NCI-H1417 (cell line): Measurements from ENCODE around the gene NMT1.
A peak's percentile ranks its signal among the peaks of the same experiment; 100 is the strongest.
"Not testable (repeated sequence)": the region's sequence is repeated elsewhere in the genome, so short reads cannot be mapped to it uniquely, and the experiment has no call there.

Source experiments
- DNase-seq, 3 experiments: peaks; one replicate each; lab custom pipeline; 2025; lab: John Stamatoyannopoulos, UW

Gene NMT1

DNA sequence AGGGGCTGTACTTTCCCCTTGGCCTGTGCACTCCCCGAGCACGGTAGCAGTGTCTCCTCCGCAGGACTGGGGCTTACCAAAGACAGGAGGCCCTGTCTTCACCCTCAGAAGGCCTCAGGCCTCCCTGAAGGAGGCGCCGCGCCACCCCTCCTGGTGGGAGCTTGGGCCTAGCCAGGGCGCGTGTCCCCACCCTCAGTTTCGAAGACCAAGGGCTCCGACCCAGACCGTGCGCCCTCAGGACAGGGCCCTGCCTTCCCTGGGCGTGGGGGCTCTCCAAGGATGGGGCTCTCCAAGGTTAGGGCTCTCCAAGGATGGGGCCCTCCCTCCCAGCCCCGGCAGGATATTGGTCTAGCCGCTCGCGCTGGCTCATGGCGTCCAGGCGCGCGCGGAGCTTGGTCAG is 59.4 kb downstream of the NMT1 start:
- no peak for DNase-seq

- no peak for DNase-seq
Measured at GRCh38 chr17:45121055-45121454, 59.9 kb downstream of the NMT1 start.

GRCh38 chr17:45123076-45123770 is 62.1 kb downstream of the NMT1 start:
- DNase-seq: no peak

GRCh38 chr17:45123930-45124796 is 63.0 kb downstream of the NMT1 start:
- no peak for DNase-seq

GRCh38 chr17:45124797-45125122 is 63.6 kb downstream of the NMT1 start:
- DNase-seq: not testable (repeated sequence)

DNA sequence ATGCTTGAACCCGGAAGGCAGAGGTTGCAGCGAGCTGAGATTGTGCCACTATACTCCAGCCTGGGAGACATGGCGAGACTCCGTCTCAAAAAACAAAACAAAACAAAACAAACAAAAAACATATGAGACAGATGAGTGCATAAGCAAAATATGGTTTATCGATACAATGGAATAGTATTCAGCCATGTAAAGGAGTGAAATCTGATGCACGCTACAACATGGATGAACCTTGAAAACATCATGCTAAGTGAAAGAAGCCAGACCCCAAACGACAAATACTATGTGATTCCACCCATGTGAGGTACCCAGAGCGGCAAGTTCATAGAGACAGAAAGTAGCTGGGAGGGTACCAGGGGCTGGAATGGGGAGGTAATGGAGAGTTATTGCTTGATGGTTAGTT is 64.4 kb downstream of the NMT1 start:
- DNase-seq: no peak

DNA sequence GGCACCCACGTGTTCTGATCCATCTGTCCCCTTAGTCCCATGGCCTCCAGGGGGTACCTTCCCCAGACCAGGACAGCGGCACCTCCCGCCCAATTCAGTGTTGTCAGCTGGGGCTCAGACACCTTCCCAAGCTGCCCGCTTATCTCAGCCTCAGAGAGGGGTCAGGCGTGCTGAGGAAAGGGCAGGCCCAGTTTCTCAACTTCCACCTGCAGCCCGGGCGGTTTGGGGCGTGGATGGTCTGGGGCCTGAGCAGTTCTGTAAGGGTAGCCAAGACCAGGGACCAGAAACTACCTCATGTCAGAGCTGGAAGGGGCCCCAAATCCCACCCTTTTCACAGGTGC is 66.1 kb downstream of the NMT1 start:
- DNase-seq: no peak

DNA sequence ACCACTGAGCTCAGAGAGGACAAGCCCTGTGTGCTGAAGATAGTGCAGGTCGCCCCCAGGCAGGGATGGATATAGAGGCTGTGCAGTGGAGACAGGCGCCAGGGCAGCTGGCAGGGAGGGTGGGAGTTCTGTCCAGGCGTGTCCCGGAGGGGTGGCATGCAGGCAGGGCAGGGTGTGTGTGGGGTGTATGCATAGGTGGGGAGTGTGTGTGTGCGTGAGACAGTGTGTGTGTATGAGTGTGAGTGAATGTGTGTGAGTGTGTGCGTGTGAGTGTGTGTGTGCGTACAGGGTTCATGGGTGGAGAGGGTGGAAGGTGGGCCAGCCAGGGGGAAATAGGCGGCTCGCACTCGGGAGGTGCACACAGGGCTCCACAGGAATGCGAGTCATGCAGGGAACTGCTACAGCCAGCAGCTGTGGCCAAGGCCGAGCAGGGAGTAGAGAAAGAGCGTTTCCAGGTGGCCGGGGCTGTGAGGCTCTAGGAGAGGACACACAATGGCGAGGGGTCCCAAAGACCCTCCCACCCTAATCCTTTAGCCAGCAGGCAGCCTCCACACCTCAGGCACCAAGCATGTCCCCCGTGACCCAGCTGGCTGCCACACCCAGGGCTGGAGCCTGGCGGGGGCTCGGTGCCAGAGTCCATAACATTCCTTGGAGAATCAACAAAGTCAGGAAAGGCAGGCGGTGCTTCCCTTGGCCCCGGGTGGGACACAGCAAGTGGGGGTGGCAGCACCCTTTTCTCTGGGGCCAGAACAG is 66.6 kb downstream of the NMT1 start:
- DNase-seq: no peak

DNA sequence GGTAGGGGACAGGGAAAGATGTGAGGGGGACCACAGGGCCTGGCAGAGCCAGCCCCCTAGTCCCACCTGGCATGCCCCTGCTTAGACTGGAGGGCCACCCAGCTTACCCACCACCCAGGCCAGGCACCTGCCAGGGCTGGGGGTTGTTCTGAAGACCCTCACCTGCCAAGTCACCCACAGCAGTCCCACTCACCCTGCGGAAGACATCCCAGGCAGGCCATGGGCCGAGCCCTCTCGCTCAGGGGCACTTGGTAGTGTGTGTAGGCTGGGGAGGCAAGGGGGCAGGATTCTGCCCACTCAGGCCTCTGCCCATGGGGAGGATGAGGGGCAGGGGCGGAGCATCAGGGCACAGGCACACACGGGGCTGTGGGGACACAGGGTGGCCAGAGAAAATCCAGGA is 67.2 kb downstream of the NMT1 start:
- no peak for DNase-seq

- DNase-seq: no peak
Measured at GRCh38 chr17:45128989-45129388, 67.9 kb downstream of the NMT1 start.

GRCh38 chr17:45129426-45129939 is 68.4 kb downstream of the NMT1 start:
- DNase-seq: no peak

- no peak for DNase-seq
Measured at GRCh38 chr17:45129940-45130680, 69.0 kb downstream of the NMT1 start.

GRCh38 chr17:45130681-45131615 is 69.8 kb downstream of the NMT1 start:
- no peak for DNase-seq

- peak in 2 of 3 experiments; percentile 5 to 55 for DNase-seq
Measured at GRCh38 chr17:45131616-45132319, 70.7 kb downstream of the NMT1 start.

DNA sequence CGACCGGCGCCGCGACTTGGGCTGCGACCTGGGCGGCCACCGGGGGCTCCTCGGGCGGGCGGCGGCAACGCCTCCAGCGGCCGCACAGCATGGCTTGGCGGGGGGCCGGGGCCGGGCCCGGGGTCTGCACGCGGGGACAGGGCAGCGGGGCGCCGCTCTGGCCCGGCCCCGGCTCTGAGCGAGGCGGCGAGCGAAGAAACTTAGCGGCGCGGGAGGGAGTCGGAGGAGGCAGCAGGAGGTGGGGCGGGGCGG is 71.1 kb downstream of the NMT1 start, which contains the start of gene PLCD3:
Gene PLCD3, minus strand, starts transcription at position 196 of the 252 bp plus-strand sequence. Its CDS starts 105 bp downstream, at position 91.
- no peak for DNase-seq

GRCh38 chr17:45132572-45133463 is 71.7 kb downstream of the NMT1 start:
- DNase-seq: peak; percentile 69 to 88 (median 78)

DNA sequence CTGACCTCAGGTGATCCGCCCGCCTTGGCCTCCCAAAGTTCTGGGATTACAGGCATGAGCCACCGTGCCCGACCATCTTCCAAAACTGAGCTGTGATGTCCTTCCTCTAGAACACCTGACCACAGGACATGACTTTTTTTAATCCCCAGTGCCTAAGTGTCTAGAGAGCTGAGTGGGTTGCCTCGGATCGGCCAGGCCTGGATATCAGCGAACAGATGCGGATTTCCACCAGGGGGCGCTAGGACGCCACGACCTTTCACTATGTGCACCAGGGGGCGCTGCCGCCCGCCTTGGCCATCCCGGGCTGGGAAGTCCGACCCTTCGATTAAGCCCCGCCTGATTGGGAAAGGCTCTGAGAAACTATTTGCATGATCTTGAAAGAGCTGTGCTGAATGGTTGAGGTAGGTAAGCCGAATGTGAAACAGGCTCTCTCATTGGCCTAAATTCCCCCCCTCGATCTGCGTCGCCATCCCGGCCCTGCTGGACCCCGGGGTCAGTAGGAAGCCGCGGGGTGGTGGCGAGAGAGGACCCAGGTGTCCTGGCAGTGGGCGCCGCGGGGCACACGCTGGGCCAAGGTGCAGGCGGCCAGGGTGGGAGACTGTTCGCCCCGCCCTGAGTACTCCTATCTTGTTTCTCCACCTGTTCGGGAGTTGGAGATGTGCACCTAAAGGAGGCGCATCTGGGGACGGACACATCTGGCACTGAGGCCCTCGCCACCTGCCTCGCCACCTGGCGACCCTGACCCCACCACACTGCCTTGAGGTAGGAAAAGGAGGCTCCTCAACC is 74.3 kb downstream of the NMT1 start, which contains the start of gene ACBD4:
Gene ACBD4, plus strand, starts transcription at position 496 of the 786 bp plus-strand sequence. CDS start 458 bp downstream, outside the sequence.
- peak; percentile 90 to 97 (median 97) for DNase-seq
